Measurements from ENCODE around the gene COL5A2. TPM values are rescaled to one million over a fixed set of nuclear protein-coding genes. Genes with fewer than 3 reads are reported as not detected.

The COL5A2 gene
- total and polyA plus RNA-seq, 9 of the 15 experiments (the other 6 are each of a cell fraction or from before 2014, with no cell fraction given) = 0.01 to 0.54 (median 0.19) TPM

- TF ChIP-seq ZBTB11 (CRISPR knock-in tag; IDR thresholded peaks at IDR 0.05) (no peak), OTX1 (CRISPR knock-in tag; IDR thresholded peaks at IDR 0.05) (no peak), PTRF (tag; IDR thresholded peaks at IDR 0.05) (no peak)
These were observed 2.1 kb upstream of the COL5A2 start (continued) for GRCh38 chr2:189181706-189182105.

DNA sequence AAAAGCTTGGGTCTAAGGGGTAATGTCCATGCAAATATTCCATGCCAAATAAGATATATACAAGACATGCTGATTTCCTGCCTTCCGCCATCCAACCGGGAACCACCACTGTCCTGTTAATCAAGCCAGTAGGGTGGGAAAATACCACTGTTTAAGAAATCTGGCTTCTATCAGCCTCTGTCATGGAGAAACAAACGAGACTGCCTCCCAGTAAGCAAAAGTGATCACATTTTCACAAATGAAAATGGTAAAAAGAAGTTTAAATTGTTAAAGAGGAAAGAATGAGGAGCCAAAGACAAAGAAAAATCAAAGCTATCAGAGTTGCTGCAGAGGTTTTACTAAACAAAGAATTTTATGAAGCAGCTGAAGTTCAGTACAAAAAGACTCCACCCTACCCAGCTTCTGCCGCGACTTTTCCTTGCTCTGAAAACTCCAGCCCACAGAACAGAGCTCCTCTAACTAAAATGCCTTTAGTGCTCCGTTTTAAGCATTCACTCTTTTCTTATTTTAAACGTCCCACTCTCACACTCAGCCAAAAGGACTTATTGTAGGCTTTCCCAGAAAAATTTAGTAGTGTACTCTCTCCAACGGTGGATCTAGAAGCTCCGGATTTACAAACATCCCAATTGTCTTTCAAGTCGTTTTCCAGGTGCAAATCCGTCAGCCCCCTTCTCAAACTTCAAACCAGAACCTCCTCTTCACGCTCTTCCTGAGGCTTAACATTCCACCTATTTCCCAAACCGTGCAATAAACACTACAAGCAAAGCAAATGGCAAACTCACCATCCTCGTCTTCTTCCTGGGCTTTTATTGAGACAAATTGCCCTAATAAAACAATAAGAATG is 613 bp downstream of the COL5A2 start:
- ATAC-seq = no peak
- in situ Hi-C loops (cut with MboI) = no loop called here
- no TSS peak for BruUV-seq (replicated peaks)
- TF ChIP-seq ZNF212 (CRISPR knock-in tag; IDR thresholded peaks at IDR 0.05) = no peak
- no peak for TF ChIP-seq SAP30 (IDR thresholded peaks at IDR 0.05; ENCODE audit: borderline replicate concordance, insufficient read depth, low read depth, low read length, poor library complexity, severe bottlenecking)
- TF ChIP-seq SREBF2 (CRISPR knock-in tag; IDR thresholded peaks at IDR 0.05) = no peak
- no peak for TF ChIP-seq THRA (IDR thresholded peaks at IDR 0.05)
- no peak for TF ChIP-seq TEAD4 (IDR thresholded peaks at IDR 0.05; ENCODE audit: low read length)
- no peak for TF ChIP-seq TEAD4 (CRISPR knock-in tag; IDR thresholded peaks at IDR 0.05; ENCODE audit: borderline replicate concordance)
- TF ChIP-seq FOXP1 (CRISPR knock-in tag; IDR thresholded peaks at IDR 0.05) = no peak
- TF ChIP-seq ETS1 (conservative IDR thresholded peaks at IDR 0.05; ENCODE audit: control insufficient read depth, low read depth, low read length) = no peak
- no peak for TF ChIP-seq PHF8 (IDR thresholded peaks at IDR 0.05; ENCODE audit: borderline replicate concordance, low read length)

More for the DNA sequence above, 613 bp downstream of the COL5A2 start:
- H3K79me2 ChIP-seq (ENCODE audit: control insufficient read depth, insufficient read depth, low read length) = no peaks in the 10 kb centered on the region
- H3K4me1 ChIP-seq (replicated peaks in 1 of 2; ENCODE audit: control insufficient read depth in 2 of 2, insufficient read depth in 2 of 2, low read length in 2 of 2) = no peaks in the 10 kb centered on the region
- POLR2A ChIA-PET = no interaction called here
- FAIRE-seq (no peak), DNase-seq (ENCODE audit: extremely low read depth in 1 of 4, low spot score in 3 of 4) (no peak)
- WGBS (ENCODE audit: insufficient coverage, low coverage, missing lambda C conversion rate) = 8% methylated on average over 14 of the region's 14 CpGs
- H2AFZ ChIP-seq (ENCODE audit: low read depth, low read length) = no peak overlapping the region
- no peaks in the 10 kb centered on the region for H3K36me3 ChIP-seq (ENCODE audit: control insufficient read depth, insufficient read depth, low read length)
- H3K9me1 ChIP-seq (ENCODE audit: control insufficient read depth, insufficient read depth, low read length) = no peaks in the 10 kb centered on the region
- no peaks in the 10 kb centered on the region for H4K20me1 ChIP-seq (replicated peaks; ENCODE audit: control insufficient read depth, insufficient read depth, low read length)
- H3K4me2 ChIP-seq (ENCODE audit: insufficient read depth, low read length) = no peak overlapping the region
- H3K4me3 ChIP-seq = no peak overlapping the region
- H3K9me3 ChIP-seq (replicated peaks; ENCODE audit: control insufficient read depth, insufficient read depth, low read depth, low read length) = no peaks in the 10 kb centered on the region
- H3K27ac ChIP-seq (ENCODE audit: extremely low read depth, low read depth, low read length) = no peak overlapping the region
- intact Hi-C loops (cut with micrococcal nuclease) = no loop called here
- H3K9ac ChIP-seq (ENCODE audit: insufficient read depth in 1 of 2, low read depth in 2 of 2, low read length in 2 of 2) = no peak overlapping the region
- H3K27me3 ChIP-seq (ENCODE audit: control insufficient read depth in 2 of 2, insufficient read depth in 2 of 2, low read length in 2 of 2) = no peaks in the 10 kb centered on the region
- CTCF ChIA-PET (ENCODE audit: low intra/inter-chr PET ratio) = no interaction called here
